HepG2 (cell line): ENCODE measurements around the gene RETN. TPM values are rescaled to one million over a fixed set of nuclear protein-coding genes. Genes with fewer than 3 reads are reported as not detected.

ENCODE experiments used
- ATAC-seq: fragments of 200-7000 bp; cut with Tn5 transposase; 3 replicates; pipeline ENCODE4 v1.9.1; 2020; ENCODE audit warnings: mild to moderate bottlenecking, moderate library complexity
- BruUV-seq: library from RNA; stranded (reverse); fragments of 400-500 nt; replicated peaks from 2 replicates; lab custom pipeline; 2021; lab: Mats Ljungman, UMichigan
- CTCF ChIA-PET: fragments of 300-600 bp; formaldehyde crosslinking; extraction: SDS; loops from one replicate; lab custom pipeline; 2021; ENCODE audit warnings: low total read pairs, inconsistent platforms, low intra/inter-chr PET ratio; lab: Yijun Ruan, JAX
- POLR2A ChIA-PET: fragments of 350-600 bp; sonication (Branson Sonifier 250); formaldehyde crosslinking; loops from one replicate; lab custom pipeline; 2020; ENCODE audit warnings: antibody characterized with exemption, inconsistent platforms; lab: Yijun Ruan, JAX
- DNase-seq: peaks from one replicate; pipeline ENCODE4 v3.0.0-alpha.2; 2015; ENCODE audit warnings: low spot score
- FAIRE-seq: peaks from 3 replicates; lab custom pipeline; 2011; peaks lifted over from hg19 to GRCh38; lab: Jason Lieb, UNC
- H2AFZ ChIP-seq: one replicate; pipeline ENCODE4 v1.6.1; 2011; ENCODE audit warnings: low read length, inconsistent platforms
- H3K27ac ChIP-seq: fragments of 300-600 bp; 3 replicates; pipeline ENCODE4 v1.8.0; 2011; ENCODE audit warnings: mixed run types, mild to moderate bottlenecking, mixed read lengths, low read length, inconsistent platforms; ENCODE audit not compliant: insufficient read depth; ENCODE audit errors: extremely low read length
- H3K27me3 ChIP-seq, 2 experiments: fragments of 200-600 bp in 1 of 2; 2 replicates in 1 of 2; 3 replicates in 1 of 2; pipeline versions ENCODE4 v1.6.0 to v1.8.0; 2011; ENCODE audit warnings: low read length in 2 of 2, mild to moderate bottlenecking in 2 of 2, moderate library complexity in 2 of 2, inconsistent platforms in 1 of 2; ENCODE audit not compliant: insufficient read depth in 2 of 2, control insufficient read depth in 1 of 2
- H3K36me3 ChIP-seq, 2 experiments: fragments of 200-600 bp in 1 of 2; replicated peaks in 1 of 2; 2 replicates in 1 of 2; 3 replicates in 1 of 2; pipeline versions ENCODE4 v1.5.1 to v1.8.0; 2011; ENCODE audit warnings: low read length in 2 of 2, inconsistent platforms in 1 of 2; ENCODE audit not compliant: insufficient read depth in 2 of 2, control insufficient read depth in 1 of 2
- H3K4me1 ChIP-seq: 2 replicates; pipeline ENCODE4 v1.5.1; 2012; ENCODE audit warnings: low read length, inconsistent platforms; ENCODE audit not compliant: insufficient read depth
- H3K4me2 ChIP-seq: 2 replicates; pipeline ENCODE4 v1.6.0; 2011; ENCODE audit warnings: low read depth, low read length, inconsistent platforms
- H3K4me3 ChIP-seq, 3 experiments: fragments of 200-600 bp in 1 of 3; sonication (generic), shearing (Covaris generic) in 1 of 3; replicated peaks in 1 of 3; 2 replicates each; pipeline ENCODE4 v1.5.1; 2011 to 2016; ENCODE audit warnings: low read length in 3 of 3, inconsistent platforms in 2 of 3, low read depth in 2 of 3, mild to moderate bottlenecking in 2 of 3, control low read depth in 1 of 3, mixed read lengths in 1 of 3; ENCODE audit not compliant: insufficient read depth in 1 of 3
- H3K79me2 ChIP-seq: one replicate; pipeline ENCODE4 v1.6.1; 2011; ENCODE audit warnings: low read length, inconsistent platforms; ENCODE audit not compliant: insufficient read depth
- H3K9ac ChIP-seq: 2 replicates; pipeline ENCODE4 v1.6.0; 2011; ENCODE audit warnings: mild to moderate bottlenecking, low read depth, low read length, inconsistent platforms; ENCODE audit not compliant: insufficient read depth
- H3K9me3 ChIP-seq: 2 replicates; pipeline ENCODE4 v1.5.1; 2012; ENCODE audit warnings: mild to moderate bottlenecking, low read length
- H4K20me1 ChIP-seq: 2 replicates; pipeline ENCODE4 v1.6.0; 2011; ENCODE audit warnings: inconsistent platforms, mild to moderate bottlenecking, low read length, moderate library complexity; ENCODE audit not compliant: insufficient read depth
- ATF7-NPFF ChIP-seq: sonication (generic); formaldehyde crosslinking; IDR thresholded peaks from 2 replicates; pipeline ENCODE4 v1.8.1; 2023; ENCODE audit warnings: mild to moderate bottlenecking, low read depth, missing genetic modification reagents, moderate library complexity
- BORCS8-MEF2B ChIP-seq: sonication (generic); formaldehyde crosslinking; IDR thresholded peaks from 2 replicates; pipeline ENCODE4 v1.8.0; 2022; ENCODE audit warnings: mild to moderate bottlenecking, missing genetic modification reagents
- BRCA1 ChIP-seq: sonication (generic); formaldehyde crosslinking; IDR thresholded peaks from 2 replicates; pipeline ENCODE4 v1.4.0; 2020; ENCODE audit warnings: missing genetic modification reagents
- FOSL2 ChIP-seq: sonication (generic); formaldehyde crosslinking; IDR thresholded peaks from 2 replicates; pipeline ENCODE4 v1.4.0; 2020; ENCODE audit warnings: missing genetic modification reagents
- HOXA5 ChIP-seq: sonication (generic); formaldehyde crosslinking; IDR thresholded peaks from 2 replicates; pipeline ENCODE4 v1.4.0; 2020; ENCODE audit warnings: missing genetic modification reagents
- KLF15 ChIP-seq: sonication (generic); formaldehyde crosslinking; IDR thresholded peaks from 2 replicates; pipeline ENCODE4 v1.8.1; 2023; ENCODE audit warnings: borderline replicate concordance, mild to moderate bottlenecking, inconsistent platforms, missing genetic modification reagents, mixed read lengths
- MATR3 ChIP-seq: sonication (generic); formaldehyde crosslinking; IDR thresholded peaks from 2 replicates; pipeline ENCODE4 v1.4.0; 2020; ENCODE audit warnings: missing genetic modification reagents
- NFIB ChIP-seq: sonication (generic); formaldehyde crosslinking; IDR thresholded peaks from 2 replicates; pipeline ENCODE4 v1.9.0; 2021; ENCODE audit warnings: missing genetic modification reagents, mild to moderate bottlenecking, borderline replicate concordance
- RARA ChIP-seq: IDR thresholded peaks from 2 replicates; pipeline ENCODE4 v1.6.1; 2016; ENCODE audit warnings: missing genetic modification reagents, missing compliant biosample characterization
- STAT6 ChIP-seq: sonication (generic); formaldehyde crosslinking; IDR thresholded peaks from 2 replicates; pipeline ENCODE4 v1.4.0; 2020; ENCODE audit warnings: missing genetic modification reagents, mild to moderate bottlenecking, borderline replicate concordance
- ZFP36L1 ChIP-seq: sonication (generic); formaldehyde crosslinking; IDR thresholded peaks from 2 replicates; pipeline ENCODE4 v1.8.0; 2022; ENCODE audit warnings: mild to moderate bottlenecking, missing genetic modification reagents, moderate library complexity
- ZFP36L2 ChIP-seq: sonication (generic); formaldehyde crosslinking; IDR thresholded peaks from 2 replicates; pipeline ENCODE4 v1.4.0; 2020; ENCODE audit warnings: missing genetic modification reagents
- ZKSCAN1 ChIP-seq: fragments of 150-350 bp; IDR thresholded peaks from 2 replicates; pipeline ENCODE4 v1.6.1; 2014; ENCODE audit warnings: low read length
- ZKSCAN5 ChIP-seq: sonication (generic); formaldehyde crosslinking; IDR thresholded peaks from 2 replicates; pipeline ENCODE4 v1.5.1; 2020; ENCODE audit warnings: mild to moderate bottlenecking, missing genetic modification reagents
- ZNF20 ChIP-seq: sonication (generic); formaldehyde crosslinking; IDR thresholded peaks from 2 replicates; pipeline ENCODE4 v1.4.0; 2020; ENCODE audit warnings: mild to moderate bottlenecking, moderate library complexity, missing genetic modification reagents
- ZNF275 ChIP-seq: sonication (generic); formaldehyde crosslinking; IDR thresholded peaks from 2 replicates; pipeline ENCODE4 v1.8.0; 2022; ENCODE audit warnings: missing genetic modification reagents, mild to moderate bottlenecking, inconsistent platforms, borderline replicate concordance
- WGBS: methylation state at CpG from one replicate; pipeline ENCODE4 v1.1.6; 2017; ENCODE audit warnings: low lambda C conversion rate; 5-methylcytosine and 5-hydroxymethylcytosine counted together
- in situ Hi-C: cut with HindIII; loops from 2 replicates; pipeline ENCODE4 v1.10.0; 2017; ENCODE audit warnings: low pct_unique_long_range_greater_than_20kb; ENCODE audit not compliant: extremely low pct_ligation_motif_present
- intact Hi-C: fragments of 100-400 bp; cut with micrococcal nuclease; formaldehyde crosslinking; loops from one replicate; pipeline ENCODE4 v1.10.0; 2022; ENCODE audit not compliant: unreplicated experiment
- polyA plus RNA-seq, 8 experiments: library from polyadenylated mRNA; depleted of rRNA in 3 of 8; stranded (reverse) in 7 of 8; unstranded in 1 of 8; fragments of >200 nt; fragmentation: Illumina TruSeq in 4 of 8; extraction: Trizol in 4 of 8; gene quantifications; 2 replicates each; pipeline versions ENCODE4 v1.2.1 to v1.2.3, GENCODE V29; 2011 to 2016; ENCODE audit warnings: low read depth in 4 of 8, missing spikeins in 1 of 8, mixed read lengths in 1 of 8; ENCODE audit not compliant: insufficient read depth in 1 of 8
- total RNA-seq, 5 experiments: library from RNA; depleted of rRNA; stranded (reverse); fragments of >200 nt; fragmentation: Illumina TruSeq; extraction: Trizol; gene quantifications; 2 replicates each; pipeline ENCODE4 v1.2.3, GENCODE V29; 2016; ENCODE audit warnings: low read depth in 1 of 5
- TF ChIP-seq, protein P1 (sequence below): sonication (generic); formaldehyde crosslinking; IDR thresholded peaks from 2 replicates; pipeline ENCODE4 v1.8.1; 2022; ENCODE audit warnings: mild to moderate bottlenecking, missing genetic modification reagents
- TF ChIP-seq, protein P2 (sequence below): IDR thresholded peaks from 2 replicates; pipeline ENCODE4 v1.6.1; 2016

The RETN gene
- total and polyA plus RNA-seq, 2 of the 13 experiments (the other 11 are each of a cell fraction or from before 2014, with no cell fraction given): not detected

DNA sequence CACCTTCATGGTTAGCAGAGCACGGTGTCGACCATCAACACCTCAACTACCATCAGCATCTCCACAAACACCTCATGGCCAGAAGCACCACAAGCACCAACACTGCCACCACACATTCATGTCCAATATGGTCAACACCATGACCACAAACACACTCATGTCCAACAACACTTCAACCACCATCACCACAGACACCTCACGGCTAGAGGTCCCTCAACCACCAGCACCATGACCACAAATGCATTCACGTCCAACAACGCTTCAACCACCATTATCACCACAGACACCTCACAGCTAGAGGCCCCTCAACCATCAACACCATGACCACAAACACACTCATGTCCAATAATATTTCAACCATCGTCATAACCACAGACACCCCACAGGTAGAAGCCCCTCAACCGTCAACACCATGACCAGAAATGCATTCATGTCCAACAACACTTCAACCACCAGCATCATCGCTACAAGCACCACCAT is 22.0 kb downstream of the RETN start:
- ChIA-PET POLR2A (no interaction called here), CTCF (no interaction called here)
- no peak for FAIRE-seq

GRCh38 chr19:7691497-7691896 is 22.6 kb downstream of the RETN start:
- H3K27me3 ChIP-seq: peaks cover 3 to 14% of the 10 kb centered on the region in 2 experiments; a peak in 4 of 5 replicates
- TF ChIP-seq STAT6 (CRISPR knock-in tag) (no peak), ZNF275 (no peak), MATR3 (CRISPR knock-in tag) (no peak), ZFP36L2 (CRISPR knock-in tag) (no peak), HOXA5 (CRISPR knock-in tag) (no peak), KLF15 (CRISPR knock-in tag) (no peak), FOSL2 (CRISPR knock-in tag) (no peak), ZNF20 (CRISPR knock-in tag) (no peak), ATF7-NPFF (CRISPR knock-in tag) (no peak)
- TF ChIP-seq, protein P1, sequence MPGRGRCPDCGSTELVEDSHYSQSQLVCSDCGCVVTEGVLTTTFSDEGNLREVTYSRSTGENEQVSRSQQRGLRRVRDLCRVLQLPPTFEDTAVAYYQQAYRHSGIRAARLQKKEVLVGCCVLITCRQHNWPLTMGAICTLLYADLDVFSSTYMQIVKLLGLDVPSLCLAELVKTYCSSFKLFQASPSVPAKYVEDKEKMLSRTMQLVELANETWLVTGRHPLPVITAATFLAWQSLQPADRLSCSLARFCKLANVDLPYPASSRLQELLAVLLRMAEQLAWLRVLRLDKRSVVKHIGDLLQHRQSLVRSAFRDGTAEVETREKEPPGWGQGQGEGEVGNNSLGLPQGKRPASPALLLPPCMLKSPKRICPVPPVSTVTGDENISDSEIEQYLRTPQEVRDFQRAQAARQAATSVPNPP (CRISPR knock-in tag): no peak

More for the DNA sequence above, 22.0 kb downstream of the RETN start:
- DNase-seq: no peak
- no peak overlapping the region for H3K4me2 ChIP-seq
- H3K79me2 ChIP-seq: no peaks in the 10 kb centered on the region
- no TSS peak for BruUV-seq
- H3K4me3 ChIP-seq: no peak overlapping the region
- no peaks in the 10 kb centered on the region for H3K36me3 ChIP-seq
- H3K27me3 ChIP-seq: peaks cover 3 to 14% of the 10 kb centered on the region in 2 experiments; a peak in 4 of 5 replicates
- TF ChIP-seq BRCA1 (CRISPR knock-in tag) (no peak), ZKSCAN1 (no peak), ZKSCAN5 (CRISPR knock-in tag) (no peak), BORCS8-MEF2B (CRISPR knock-in tag) (no peak), RARA (CRISPR knock-in tag) (no peak), NFIB (no peak), ZFP36L1 (CRISPR knock-in tag) (no peak)
- TF ChIP-seq, protein P2, sequence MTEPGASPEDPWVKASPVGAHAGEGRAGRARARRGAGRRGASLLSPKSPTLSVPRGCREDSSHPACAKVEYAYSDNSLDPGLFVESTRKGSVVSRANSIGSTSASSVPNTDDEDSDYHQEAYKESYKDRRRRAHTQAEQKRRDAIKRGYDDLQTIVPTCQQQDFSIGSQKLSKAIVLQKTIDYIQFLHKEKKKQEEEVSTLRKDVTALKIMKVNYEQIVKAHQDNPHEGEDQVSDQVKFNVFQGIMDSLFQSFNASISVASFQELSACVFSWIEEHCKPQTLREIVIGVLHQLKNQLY (CRISPR knock-in tag): no peak
- TF ChIP-seq, all 625 proteins: peak for 0
- in situ Hi-C loops (no loop called here), intact Hi-C loops (no loop called here)
- WGBS: 38% methylated on average over 6 of the region's 8 CpGs
- no peaks in the 10 kb centered on the region for H3K9me3 ChIP-seq
- no peak overlapping the region for H3K9ac ChIP-seq
- H3K4me1 ChIP-seq: no peaks in the 10 kb centered on the region
- no peak overlapping the region for H2AFZ ChIP-seq
- ATAC-seq: no peak
- H4K20me1 ChIP-seq: no peaks in the 10 kb centered on the region
- H3K27ac ChIP-seq: no peak overlapping the region

More at GRCh38 chr19:7691497-7691896, 22.6 kb downstream of the RETN start:
- Histone ChIP-seq H3K4me2 (no peak overlapping the region), H3K27ac (no peak overlapping the region), H3K79me2 (no peaks in the 10 kb centered on the region), H3K9me3 (no peaks in the 10 kb centered on the region), H3K36me3 (no peaks in the 10 kb centered on the region), H4K20me1 (no peaks in the 10 kb centered on the region), H2AFZ (no peak overlapping the region), H3K4me1 (no peaks in the 10 kb centered on the region), H3K9ac (no peak overlapping the region), H3K4me3 (no peak overlapping the region)
- DNase-seq: no peak
- ChIA-PET CTCF (no interaction called here), POLR2A (no interaction called here)
- in situ Hi-C loops (no loop called here), intact Hi-C loops (no loop called here)
- FAIRE-seq: no peak
- BruUV-seq: no TSS peak
- no peak for ATAC-seq
